GM23338 (cell line): ENCODE data around the gene NACAD. TPM values are rescaled to one million over a fixed set of nuclear protein-coding genes. Genes with fewer than 3 reads are reported as not detected.

Experiments
- ATAC-seq: fragments of 200-7000 bp; cut with Tn5 transposase; 3 replicates; pipeline ENCODE4 v1.9.1; 2020
- DNase-seq: peaks from one replicate; pipeline ENCODE4 v3.0.0-alpha.2; 2015; ENCODE audit warnings: low spot score
- H2AFZ ChIP-seq: fragments of 200-600 bp; sonication (generic); 2 replicates; pipeline ENCODE4 v1.8.0; 2016; ENCODE audit warnings: antibody characterized with exemption, mild to moderate bottlenecking, moderate library complexity
- H3F3A ChIP-seq: fragments of 200-600 bp; sonication (generic); replicated peaks from 2 replicates; pipeline ENCODE4 v1.8.0; 2017; ENCODE audit warnings: antibody characterized with exemption, mixed run types, low read depth
- H3K27ac ChIP-seq: fragments of 200-600 bp; sonication (generic); 2 replicates; pipeline ENCODE4 v1.6.1; 2016; ENCODE audit warnings: low read depth
- H3K27me3 ChIP-seq: fragments of 200-600 bp; sonication (generic); 2 replicates; pipeline ENCODE4 v1.8.0; 2016; ENCODE audit warnings: mild to moderate bottlenecking, mixed run types, moderate library complexity; ENCODE audit not compliant: insufficient read depth
- H3K36me3 ChIP-seq: fragments of 200-600 bp; sonication (generic); 2 replicates; pipeline ENCODE4 v1.8.0; 2016; ENCODE audit warnings: mild to moderate bottlenecking; ENCODE audit not compliant: insufficient read depth
- H3K4me1 ChIP-seq: fragments of 200-600 bp; sonication (generic); 2 replicates; pipeline ENCODE4 v1.8.0; 2016; ENCODE audit warnings: mild to moderate bottlenecking, moderate library complexity; ENCODE audit not compliant: insufficient read depth
- H3K4me2 ChIP-seq: fragments of 200-600 bp; sonication (generic); 2 replicates; pipeline ENCODE4 v1.7.1; 2017; ENCODE audit warnings: mixed run types
- H3K4me3 ChIP-seq: fragments of 200-600 bp; sonication (generic); 2 replicates; pipeline ENCODE4 v1.6.1; 2016; ENCODE audit warnings: mixed run types
- H3K79me2 ChIP-seq: fragments of 200-600 bp; sonication (generic); replicated peaks from 2 replicates; pipeline ENCODE4 v1.8.0; 2017; ENCODE audit warnings: mild to moderate bottlenecking; ENCODE audit not compliant: insufficient read depth
- H3K9me2 ChIP-seq: fragments of 200-600 bp; sonication (generic); 2 replicates; pipeline ENCODE4 v1.8.0; 2017; ENCODE audit not compliant: insufficient read depth
- H4K20me1 ChIP-seq: fragments of 200-600 bp; sonication (generic); replicated peaks from 2 replicates; pipeline ENCODE4 v1.8.0; 2017; ENCODE audit warnings: mild to moderate bottlenecking; ENCODE audit not compliant: insufficient read depth
- H3K27ac Mint-ChIP-seq: 2 replicates; pipeline ENCODE4 v1.8.0; 2020; ENCODE audit warnings: inconsistent platforms, mild to moderate bottlenecking, moderate library complexity, mixed read lengths
- H3K27me3 Mint-ChIP-seq: 3 replicates; pipeline ENCODE4 v1.8.0; 2022; ENCODE audit warnings: low read depth, mild to moderate bottlenecking, moderate library complexity, mixed read lengths, inconsistent platforms; ENCODE audit not compliant: insufficient read depth, poor library complexity
- H3K36me3 Mint-ChIP-seq: 3 replicates; pipeline ENCODE4 v1.8.0; 2021; ENCODE audit warnings: low read depth, mild to moderate bottlenecking, inconsistent platforms, moderate library complexity, mixed read lengths
- H3K4me1 Mint-ChIP-seq: 3 replicates; pipeline ENCODE4 v1.8.0; 2020; ENCODE audit warnings: mild to moderate bottlenecking, inconsistent platforms, mixed read lengths
- H3K4me3 Mint-ChIP-seq: 3 replicates; pipeline ENCODE4 v1.8.0; 2021; ENCODE audit warnings: moderate library complexity, mild to moderate bottlenecking, inconsistent platforms, mixed read lengths
- H3K9me3 Mint-ChIP-seq: 3 replicates; pipeline ENCODE4 v1.8.0; 2020; ENCODE audit warnings: moderate library complexity, mild to moderate bottlenecking, inconsistent platforms, mixed read lengths
- CREB1 ChIP-seq: fragments of 250-450 bp; sonication (Bioruptor Pico); IDR thresholded peaks from 2 replicates; pipeline ENCODE4 v1.5.0; 2020; ENCODE audit warnings: low read depth, mild to moderate bottlenecking, moderate library complexity
- ETS1 ChIP-seq: IDR thresholded peaks from 2 replicates; pipeline ENCODE4 v1.6.1; 2016; ENCODE audit warnings: antibody characterized with exemption
- EZH2 ChIP-seq: fragments of 200-600 bp; sonication (generic); IDR thresholded peaks from one replicate; pipeline ENCODE4 v1.8.0; 2017; ENCODE audit warnings: antibody characterized with exemption, mild to moderate bottlenecking, low read depth; ENCODE audit not compliant: unreplicated experiment
- EZH2phosphoT487 ChIP-seq: fragments of 200-600 bp; sonication (generic); IDR thresholded peaks from one replicate; pipeline ENCODE4 v1.8.1; 2018; ENCODE audit warnings: antibody characterized with exemption; ENCODE audit not compliant: unreplicated experiment
- JUNB ChIP-seq: IDR thresholded peaks from one replicate; pipeline ENCODE4 v1.6.1; 2016; ENCODE audit warnings: antibody characterized with exemption; ENCODE audit not compliant: unreplicated experiment
- NANOG ChIP-seq: IDR thresholded peaks from 2 replicates; pipeline ENCODE4 v1.6.1; 2016; ENCODE audit warnings: antibody characterized with exemption, borderline replicate concordance
- POLR2AphosphoS5 ChIP-seq: IDR thresholded peaks from 2 replicates; pipeline ENCODE4 v1.6.1; 2016; ENCODE audit warnings: antibody characterized with exemption, low read depth
- REST ChIP-seq: IDR thresholded peaks from one replicate; pipeline ENCODE4 v1.6.1; 2018; ENCODE audit warnings: antibody characterized with exemption; ENCODE audit not compliant: unreplicated experiment
- STAT1 ChIP-seq: IDR thresholded peaks from one replicate; pipeline ENCODE4 v1.6.1; 2016; ENCODE audit warnings: antibody characterized with exemption; ENCODE audit not compliant: unreplicated experiment
- ZNF114 ChIP-seq: fragments of 250-450 bp; sonication (Bioruptor Pico); IDR thresholded peaks from 2 replicates; pipeline ENCODE4 v1.5.0; 2020; ENCODE audit warnings: mild to moderate bottlenecking, moderate library complexity
- ZNF331 ChIP-seq: fragments of 250-450 bp; sonication (Bioruptor Pico); IDR thresholded peaks from 2 replicates; pipeline ENCODE4 v1.5.0; 2020; ENCODE audit warnings: low read depth, mild to moderate bottlenecking, moderate library complexity
- ZNF462 ChIP-seq: fragments of 250-450 bp; sonication (Bioruptor Pico); IDR thresholded peaks from 2 replicates; pipeline ENCODE4 v1.5.0; 2020; ENCODE audit warnings: mild to moderate bottlenecking, moderate library complexity
- polyA plus RNA-seq: library from polyadenylated mRNA; unstranded; fragments of >200 nt; fragmentation: Nextera tagmentation; extraction: Ambion mirVana; gene quantifications from 2 replicates; pipeline ENCODE4 v1.2.1, GENCODE V29; 2016
- total RNA-seq: library from RNA; depleted of rRNA; stranded (reverse); fragments of >200 nt; shearing (Covaris generic); gene quantifications from 2 replicates; pipeline ENCODE4 v1.2.3, GENCODE V29; 2014

NACAD gene
- total and polyA plus RNA-seq, 2 experiments from 2014 or later: 6.1 to 11.2 TPM

GRCh38 chr7:45074528-45075354 lies 14.0 kb downstream of the NACAD start:
- H3F3A ChIP-seq: no peaks in the 10 kb centered on the region
- Mint-ChIP-seq H3K4me3 (no peak overlapping the region), H3K36me3 (peaks cover 26% of the 10 kb centered on the region), H3K4me1 (peaks cover 10% of the 10 kb centered on the region; the same call in 2 of the 3 replicates), H3K27me3 (peaks cover 10% of the 10 kb centered on the region), H3K27ac (no peak overlapping the region), H3K9me3 (peaks cover 4% of the 10 kb centered on the region; the same call in 2 of the 3 replicates)
- DNase-seq (no peak), ATAC-seq (no peak)
- no peak overlapping the region for H3K4me2 ChIP-seq
- H3K79me2 ChIP-seq: no peaks in the 10 kb centered on the region
- TF ChIP-seq ZNF114 (CRISPR knock-in tag) (no peak), EZH2phosphoT487 (no peak), POLR2AphosphoS5 (no peak), STAT1 (no peak), CREB1 (no peak), ZNF462 (no peak), REST (no peak), ETS1 (no peak), ZNF331 (CRISPR knock-in tag) (no peak), EZH2 (no peak), JUNB (no peak), NANOG (no peak)
- H3K27ac ChIP-seq: no peak overlapping the region
- no peaks in the 10 kb centered on the region for H3K36me3 ChIP-seq
- no peak overlapping the region for H2AFZ ChIP-seq
- H3K9me2 ChIP-seq: no peaks in the 10 kb centered on the region
- H3K4me3 ChIP-seq: no peak overlapping the region
- H3K27me3 ChIP-seq: no peaks in the 10 kb centered on the region
- no peaks in the 10 kb centered on the region for H3K4me1 ChIP-seq
- no peaks in the 10 kb centered on the region; the same call in 1 of the 2 replicates for H4K20me1 ChIP-seq
